Measurements from ENCODE around the gene KCNN3.

The KCNN3 gene

DNA sequence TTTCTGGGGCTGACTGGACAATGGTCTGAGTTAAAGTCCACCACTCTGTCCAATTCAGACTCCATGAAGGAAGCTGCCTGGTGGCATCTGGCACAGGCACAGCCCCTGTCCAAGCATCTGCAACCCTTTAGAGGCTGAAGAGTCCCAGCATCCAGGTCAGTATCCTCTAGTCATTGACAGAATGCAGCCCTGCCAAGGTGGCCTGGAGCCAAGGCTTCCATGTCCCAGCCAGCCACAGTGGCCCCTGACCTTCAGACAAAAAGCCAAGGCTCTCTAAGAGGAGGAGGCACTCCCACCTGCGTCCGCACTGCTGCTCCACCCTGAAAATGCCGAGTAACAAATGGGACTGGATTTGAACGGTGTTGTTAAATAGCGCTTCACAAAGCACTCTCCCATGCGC lies 49.4 kb downstream of the KCNN3 start:
- no peak for DNase-seq (ENCODE audit: low read depth in 2 of 2)
- TF ChIP-seq, protein P1, sequence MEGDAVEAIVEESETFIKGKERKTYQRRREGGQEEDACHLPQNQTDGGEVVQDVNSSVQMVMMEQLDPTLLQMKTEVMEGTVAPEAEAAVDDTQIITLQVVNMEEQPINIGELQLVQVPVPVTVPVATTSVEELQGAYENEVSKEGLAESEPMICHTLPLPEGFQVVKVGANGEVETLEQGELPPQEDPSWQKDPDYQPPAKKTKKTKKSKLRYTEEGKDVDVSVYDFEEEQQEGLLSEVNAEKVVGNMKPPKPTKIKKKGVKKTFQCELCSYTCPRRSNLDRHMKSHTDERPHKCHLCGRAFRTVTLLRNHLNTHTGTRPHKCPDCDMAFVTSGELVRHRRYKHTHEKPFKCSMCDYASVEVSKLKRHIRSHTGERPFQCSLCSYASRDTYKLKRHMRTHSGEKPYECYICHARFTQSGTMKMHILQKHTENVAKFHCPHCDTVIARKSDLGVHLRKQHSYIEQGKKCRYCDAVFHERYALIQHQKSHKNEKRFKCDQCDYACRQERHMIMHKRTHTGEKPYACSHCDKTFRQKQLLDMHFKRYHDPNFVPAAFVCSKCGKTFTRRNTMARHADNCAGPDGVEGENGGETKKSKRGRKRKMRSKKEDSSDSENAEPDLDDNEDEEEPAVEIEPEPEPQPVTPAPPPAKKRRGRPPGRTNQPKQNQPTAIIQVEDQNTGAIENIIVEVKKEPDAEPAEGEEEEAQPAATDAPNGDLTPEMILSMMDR (IDR thresholded peaks at IDR 0.05; ENCODE audit: low read depth, low read length), result no peak
- H3K4me3 ChIP-seq (replicated peaks in 1 of 2; ENCODE audit: low read depth in 2 of 2, low read length in 2 of 2), result no peak overlapping the region

DNA sequence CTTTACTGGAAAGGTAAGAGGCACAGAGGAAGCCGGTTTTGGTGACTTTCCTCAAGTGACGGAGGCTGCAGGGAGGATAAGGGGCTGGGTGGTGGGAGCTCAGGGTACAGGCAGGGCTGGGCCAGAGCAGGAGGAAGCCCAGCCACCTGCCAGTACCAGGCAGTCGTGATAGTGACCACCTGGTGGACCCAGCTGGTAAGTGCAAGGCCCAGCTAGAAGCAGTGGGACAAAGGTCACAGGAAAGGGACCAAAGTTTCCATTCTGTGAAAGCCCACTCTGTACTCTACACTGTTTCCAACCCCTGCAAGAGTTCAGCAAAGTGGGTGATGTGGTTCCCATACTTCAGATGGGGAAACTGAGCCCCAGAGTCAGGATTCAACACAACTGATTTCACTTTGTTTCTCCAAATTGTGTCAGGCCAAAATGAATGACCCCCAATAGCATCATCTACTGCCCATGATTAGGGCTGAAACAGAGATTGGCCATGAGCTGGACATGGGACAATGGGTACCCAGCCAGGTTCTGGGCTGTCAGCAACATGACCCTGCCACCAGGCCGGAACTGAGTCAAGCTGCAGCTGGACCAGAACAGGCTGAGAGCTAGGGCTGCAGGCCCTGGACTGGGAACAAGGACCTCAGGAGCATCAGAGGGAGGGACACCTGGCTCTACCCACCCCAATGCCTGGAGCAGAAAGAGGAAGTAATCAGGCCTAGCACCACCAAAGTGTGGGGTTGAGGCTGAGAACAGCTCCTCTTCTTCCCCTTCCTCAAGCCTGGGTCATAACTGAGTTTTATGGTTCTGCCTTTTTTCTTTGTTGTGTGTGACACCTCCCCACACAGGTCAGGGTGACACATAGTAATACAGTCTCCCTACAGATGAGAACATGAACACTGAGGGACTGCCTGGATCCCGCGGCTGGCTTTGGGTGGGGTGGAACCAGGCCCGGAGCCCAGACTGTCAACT lies 50.2 kb downstream of the KCNN3 start:
- DNase-seq (ENCODE audit: low read depth in 2 of 2), result peak; percentile 10 to 14
- TF ChIP-seq, protein P1 (IDR thresholded peaks at IDR 0.05; ENCODE audit: low read depth, low read length), result peak; percentile 61
- no peak overlapping the region for H3K4me3 ChIP-seq (replicated peaks in 1 of 2; ENCODE audit: low read depth in 2 of 2, low read length in 2 of 2)

DNA sequence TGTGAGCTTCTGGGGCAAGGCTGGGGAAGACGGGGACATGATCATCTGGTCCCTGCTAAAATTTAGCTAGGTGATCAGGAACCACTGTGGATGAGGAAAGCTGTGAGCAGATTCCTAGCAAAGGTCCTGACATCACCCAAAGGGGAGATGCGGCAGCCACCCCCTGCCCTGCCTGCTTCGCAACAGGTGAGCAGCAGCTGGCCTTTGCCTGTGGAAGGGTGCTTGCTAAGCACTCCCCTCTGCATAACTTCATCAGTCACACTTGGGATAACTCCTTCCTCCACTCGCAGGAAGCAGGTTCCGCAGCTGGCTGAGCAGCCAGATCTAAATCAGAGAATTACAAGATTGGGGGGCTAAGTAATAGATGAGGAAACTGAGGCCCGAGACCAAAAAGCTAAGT lies 51.2 kb downstream of the KCNN3 start:
- TF ChIP-seq, protein P1 (IDR thresholded peaks at IDR 0.05; ENCODE audit: low read depth, low read length), result no peak
- DNase-seq (ENCODE audit: low read depth in 2 of 2), result no peak
- H3K4me3 ChIP-seq (replicated peaks in 1 of 2; ENCODE audit: low read depth in 2 of 2, low read length in 2 of 2), result no peak overlapping the region

DNA sequence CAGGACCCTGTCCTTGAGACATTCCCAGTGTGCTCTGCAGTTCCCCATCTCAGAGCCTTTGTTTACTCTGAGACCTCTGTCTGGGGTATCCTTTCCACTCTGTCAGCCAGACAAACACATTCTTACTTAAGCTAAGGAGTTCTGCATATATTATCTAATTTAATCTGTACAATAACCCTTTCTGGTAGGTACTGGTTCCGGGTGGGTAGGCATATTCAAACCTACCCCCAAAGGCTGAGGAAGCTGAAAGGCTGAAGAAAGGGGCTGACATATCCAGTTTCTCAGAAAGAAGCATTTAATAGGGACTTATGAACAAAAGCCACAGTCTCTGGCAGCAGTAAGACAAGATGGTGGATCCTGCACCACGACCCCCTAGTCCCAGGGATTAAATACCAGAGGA lies 53.1 kb downstream of the KCNN3 start:
- TF ChIP-seq, protein P1 (IDR thresholded peaks at IDR 0.05; ENCODE audit: low read depth, low read length), result no peak
- DNase-seq (ENCODE audit: low read depth in 2 of 2), result no peak
- no peak overlapping the region for H3K4me3 ChIP-seq (replicated peaks in 1 of 2; ENCODE audit: low read depth in 2 of 2, low read length in 2 of 2)

DNA sequence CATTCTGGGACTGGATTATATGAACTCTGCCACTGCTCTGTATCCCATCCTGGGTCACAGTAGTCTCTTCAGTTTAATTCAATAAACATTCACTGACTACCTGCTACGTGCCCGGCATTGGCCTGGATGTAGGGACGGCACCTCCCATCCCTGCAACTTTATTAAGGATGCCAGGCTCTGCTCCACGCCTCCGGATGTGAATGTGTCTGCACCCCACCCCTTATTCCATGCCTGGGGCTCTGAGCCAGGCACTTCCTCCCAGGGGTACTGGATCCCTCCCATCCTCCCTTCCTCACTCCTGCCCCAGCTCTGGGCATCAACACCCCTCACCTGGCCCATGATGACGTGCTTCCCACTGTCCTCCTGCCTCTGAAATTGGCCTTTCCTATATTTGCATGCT lies 53.7 kb downstream of the KCNN3 start:
- TF ChIP-seq, protein P1 (IDR thresholded peaks at IDR 0.05; ENCODE audit: low read depth, low read length), result no peak
- no peak overlapping the region for H3K4me3 ChIP-seq (replicated peaks in 1 of 2; ENCODE audit: low read depth in 2 of 2, low read length in 2 of 2)
- DNase-seq (ENCODE audit: low read depth in 2 of 2), result no peak

DNA sequence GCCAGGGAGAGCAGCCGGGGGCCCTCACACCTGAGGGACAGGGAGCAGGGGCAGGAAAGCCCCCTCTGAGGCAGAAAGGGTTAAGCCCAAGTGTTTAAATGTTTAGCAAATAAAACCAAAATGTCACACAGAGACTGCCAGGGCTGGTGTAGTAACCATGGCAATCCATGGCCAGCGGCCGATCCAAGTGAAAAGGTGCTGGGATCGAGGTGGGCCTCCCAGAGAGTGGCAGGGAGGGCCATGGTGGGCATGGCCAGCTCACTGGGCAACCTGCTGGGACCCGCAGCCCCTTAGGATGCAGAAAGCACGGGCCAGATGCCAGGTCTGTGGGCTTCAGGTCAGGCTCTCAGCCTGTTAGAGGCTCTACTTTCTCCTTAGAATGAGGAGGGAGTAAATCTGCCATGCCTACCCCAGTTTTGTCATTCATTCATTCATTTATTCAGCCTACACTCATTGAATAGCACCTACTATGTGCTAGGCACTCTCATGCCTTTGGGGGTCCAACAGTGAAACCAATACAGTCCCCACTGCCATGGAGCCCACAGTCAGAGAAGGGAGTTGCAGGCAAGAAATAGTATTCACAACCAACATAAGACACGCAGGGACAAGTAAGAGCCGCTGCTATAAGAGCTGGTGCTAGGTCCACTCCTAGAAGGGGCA lies 56.1 kb downstream of the KCNN3 start:
- TF ChIP-seq, protein P1 (IDR thresholded peaks at IDR 0.05; ENCODE audit: low read depth, low read length), result no peak
- DNase-seq (ENCODE audit: low read depth in 2 of 2), result no peak
- H3K4me3 ChIP-seq (replicated peaks in 1 of 2; ENCODE audit: low read depth in 2 of 2, low read length in 2 of 2), result no peak overlapping the region
